SU-DHL-6 (cell line): ENCODE data around the gene MAK.

ENCODE experiments used
- EZH2phosphoT487 ChIP-seq: fragments of 200-600 bp; sonication (generic), shearing (Covaris generic); conservative IDR thresholded peaks from 2 replicates; pipeline ENCODE4 v1.6.1; 2018; ENCODE audit warnings: mild to moderate bottlenecking, antibody characterized with exemption, low read length, moderate library complexity, mixed read lengths
- TF ChIP-seq, protein P1 (sequence below): fragments of 200-600 bp; sonication (generic); IDR thresholded peaks from one replicate; pipeline ENCODE4 v1.5.1; 2017; ENCODE audit warnings: antibody characterized with exemption, mild to moderate bottlenecking, low read length, moderate library complexity; ENCODE audit not compliant: insufficient read depth, poor library complexity, severe bottlenecking

DNA sequence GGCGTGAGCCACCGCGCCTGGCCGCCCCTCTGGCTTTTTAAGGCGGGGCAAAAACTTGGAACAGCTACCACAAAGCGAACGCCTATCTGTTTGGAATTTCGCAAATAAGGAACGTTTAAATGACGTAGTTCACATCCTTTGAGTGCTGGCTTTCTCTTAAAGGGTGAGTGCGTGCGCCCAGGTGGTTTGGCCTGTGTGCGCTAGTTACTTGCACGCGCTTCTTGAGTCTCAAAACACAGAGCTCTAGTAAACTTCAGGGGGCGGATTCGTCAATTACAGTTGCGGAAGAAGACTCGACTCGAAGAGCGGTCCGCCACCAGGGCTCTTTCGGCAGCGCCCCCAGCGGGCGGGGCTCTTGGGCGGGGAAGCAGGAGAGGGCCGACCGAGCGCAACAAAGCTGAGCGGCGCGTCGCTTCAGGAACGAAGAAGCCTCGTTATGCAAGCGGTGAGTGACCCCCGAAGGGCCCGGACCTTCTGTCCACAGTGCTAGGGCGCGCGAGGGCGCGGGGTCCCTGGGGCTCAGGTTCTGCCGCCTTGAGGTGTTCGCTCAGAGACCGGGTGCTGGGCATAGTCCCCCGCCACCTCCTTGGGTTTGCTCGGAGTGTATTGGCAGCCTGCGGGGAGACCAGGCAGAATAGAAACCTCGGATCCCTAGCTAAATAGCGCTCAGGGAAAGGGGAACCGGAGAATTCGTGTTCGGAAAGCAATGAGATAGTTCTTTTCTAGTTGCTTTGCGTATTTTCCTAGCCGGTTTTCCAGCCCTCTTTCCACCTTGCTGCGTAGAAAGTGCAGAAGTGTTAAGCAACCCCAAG is 48.6 kb upstream of the MAK start, which contains the start of gene SYCP2L:
- TF ChIP-seq, protein P1, sequence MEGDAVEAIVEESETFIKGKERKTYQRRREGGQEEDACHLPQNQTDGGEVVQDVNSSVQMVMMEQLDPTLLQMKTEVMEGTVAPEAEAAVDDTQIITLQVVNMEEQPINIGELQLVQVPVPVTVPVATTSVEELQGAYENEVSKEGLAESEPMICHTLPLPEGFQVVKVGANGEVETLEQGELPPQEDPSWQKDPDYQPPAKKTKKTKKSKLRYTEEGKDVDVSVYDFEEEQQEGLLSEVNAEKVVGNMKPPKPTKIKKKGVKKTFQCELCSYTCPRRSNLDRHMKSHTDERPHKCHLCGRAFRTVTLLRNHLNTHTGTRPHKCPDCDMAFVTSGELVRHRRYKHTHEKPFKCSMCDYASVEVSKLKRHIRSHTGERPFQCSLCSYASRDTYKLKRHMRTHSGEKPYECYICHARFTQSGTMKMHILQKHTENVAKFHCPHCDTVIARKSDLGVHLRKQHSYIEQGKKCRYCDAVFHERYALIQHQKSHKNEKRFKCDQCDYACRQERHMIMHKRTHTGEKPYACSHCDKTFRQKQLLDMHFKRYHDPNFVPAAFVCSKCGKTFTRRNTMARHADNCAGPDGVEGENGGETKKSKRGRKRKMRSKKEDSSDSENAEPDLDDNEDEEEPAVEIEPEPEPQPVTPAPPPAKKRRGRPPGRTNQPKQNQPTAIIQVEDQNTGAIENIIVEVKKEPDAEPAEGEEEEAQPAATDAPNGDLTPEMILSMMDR, result no peak
- no peak for TF ChIP-seq EZH2phosphoT487
